GM19193 (cell line): ENCODE results near the gene NAALADL1.

Experiments used
- POLR2A ChIP-seq: IDR thresholded peaks from 4 replicates; pipeline ENCODE4 v1.6.1; 2011; ENCODE audit not compliant: insufficient read depth, insufficient read length; ENCODE audit errors: extremely low read depth

NAALADL1 gene, protein sequence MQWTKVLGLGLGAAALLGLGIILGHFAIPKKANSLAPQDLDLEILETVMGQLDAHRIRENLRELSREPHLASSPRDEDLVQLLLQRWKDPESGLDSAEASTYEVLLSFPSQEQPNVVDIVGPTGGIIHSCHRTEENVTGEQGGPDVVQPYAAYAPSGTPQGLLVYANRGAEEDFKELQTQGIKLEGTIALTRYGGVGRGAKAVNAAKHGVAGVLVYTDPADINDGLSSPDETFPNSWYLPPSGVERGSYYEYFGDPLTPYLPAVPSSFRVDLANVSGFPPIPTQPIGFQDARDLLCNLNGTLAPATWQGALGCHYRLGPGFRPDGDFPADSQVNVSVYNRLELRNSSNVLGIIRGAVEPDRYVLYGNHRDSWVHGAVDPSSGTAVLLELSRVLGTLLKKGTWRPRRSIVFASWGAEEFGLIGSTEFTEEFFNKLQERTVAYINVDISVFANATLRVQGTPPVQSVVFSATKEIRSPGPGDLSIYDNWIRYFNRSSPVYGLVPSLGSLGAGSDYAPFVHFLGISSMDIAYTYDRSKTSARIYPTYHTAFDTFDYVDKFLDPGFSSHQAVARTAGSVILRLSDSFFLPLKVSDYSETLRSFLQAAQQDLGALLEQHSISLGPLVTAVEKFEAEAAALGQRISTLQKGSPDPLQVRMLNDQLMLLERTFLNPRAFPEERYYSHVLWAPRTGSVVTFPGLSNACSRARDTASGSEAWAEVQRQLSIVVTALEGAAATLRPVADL

DNA sequence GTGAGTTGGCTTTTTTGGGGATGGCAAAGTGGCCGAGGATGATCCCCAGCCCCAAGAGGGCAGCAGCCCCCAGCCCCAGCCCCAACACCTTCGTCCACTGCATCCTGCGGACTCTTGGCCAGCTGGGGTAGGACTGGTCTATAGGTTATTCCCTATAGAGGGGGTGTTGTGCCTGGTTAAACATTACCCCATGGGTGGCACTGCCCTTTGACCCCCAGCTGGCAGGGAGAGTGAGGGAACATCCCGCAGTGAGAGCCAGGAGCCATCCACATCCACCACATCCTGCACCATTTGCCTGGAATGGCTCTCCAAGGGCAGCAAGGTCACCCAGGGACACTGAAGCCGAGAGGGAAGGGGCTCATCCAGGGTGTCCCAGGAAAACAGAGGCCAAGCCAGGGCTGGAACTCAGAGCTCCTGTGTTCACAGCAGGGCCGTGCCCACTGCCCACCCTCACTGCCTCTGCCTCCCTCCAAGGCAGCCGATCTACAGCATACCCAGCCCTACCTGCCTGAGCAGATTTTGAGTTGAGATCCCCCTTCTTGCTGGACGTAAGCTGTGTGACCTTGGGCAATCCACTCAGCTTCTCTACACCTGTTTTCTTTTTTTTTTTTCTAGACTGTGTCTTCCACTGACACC is at the start of gene NAALADL1:
NAALADL1 (minus strand) TSS at position 135 of the 636 bp plus-strand sequence; CDS start at position 103, 32 bp downstream.
- TF ChIP-seq POLR2A: no peak

DNA sequence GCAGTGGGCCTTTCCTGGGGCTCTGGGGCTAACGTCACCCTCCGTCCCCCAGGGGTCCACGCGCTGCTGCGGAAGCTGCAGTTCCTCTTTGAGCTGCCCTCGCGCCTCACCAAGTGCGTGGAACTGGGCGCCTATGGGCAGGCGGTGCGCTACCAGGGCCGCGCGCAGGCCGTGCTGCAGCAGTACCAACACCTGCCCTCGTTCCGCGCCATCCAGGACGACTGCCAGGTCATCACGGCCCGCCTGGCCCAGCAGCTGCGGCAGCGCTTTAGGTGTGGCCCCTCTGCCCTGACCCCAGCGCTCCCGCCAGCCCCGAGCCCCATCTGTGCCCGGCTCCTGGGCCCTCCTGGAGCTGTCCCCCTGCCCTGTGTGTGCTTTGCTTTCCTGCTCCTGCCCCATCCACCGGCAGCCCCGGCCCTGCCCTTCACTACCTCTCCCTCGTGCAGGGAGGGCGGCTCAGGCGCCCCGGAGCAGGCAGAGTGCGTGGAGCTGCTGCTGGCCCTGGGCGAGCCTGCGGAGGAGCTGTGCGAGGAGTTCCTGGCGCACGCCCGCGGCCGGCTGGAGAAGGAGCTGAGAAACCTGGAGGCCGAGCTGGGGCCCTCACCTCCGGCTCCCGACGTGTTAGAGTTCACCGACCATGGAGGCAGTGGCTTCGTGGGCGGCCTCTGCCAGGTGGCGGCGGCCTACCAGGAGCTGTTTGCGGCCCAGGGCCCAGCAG is 49.6 kb upstream of the NAALADL1 start:
- TF ChIP-seq POLR2A: no peak

DNA sequence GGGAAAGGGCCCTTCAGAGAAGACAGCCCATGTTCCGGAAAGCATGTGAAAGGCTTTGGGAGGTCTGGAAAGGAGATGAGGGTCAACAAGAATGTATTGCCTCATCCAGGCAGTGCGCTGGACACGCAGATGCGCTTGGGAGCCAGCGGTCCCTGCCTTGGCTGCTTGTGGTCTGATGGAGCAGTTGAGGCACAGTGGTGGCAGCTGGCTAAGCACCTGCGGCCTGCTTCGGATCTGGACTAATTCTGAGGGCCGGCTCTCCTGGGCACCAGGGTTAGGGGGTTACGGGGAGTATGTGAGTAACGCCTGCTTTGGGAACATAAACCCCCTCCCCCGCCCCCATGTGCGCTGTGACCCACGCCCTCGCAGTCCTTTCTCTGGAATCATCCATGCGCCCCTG is 48.7 kb upstream of the NAALADL1 start:
- no peak for TF ChIP-seq POLR2A

DNA sequence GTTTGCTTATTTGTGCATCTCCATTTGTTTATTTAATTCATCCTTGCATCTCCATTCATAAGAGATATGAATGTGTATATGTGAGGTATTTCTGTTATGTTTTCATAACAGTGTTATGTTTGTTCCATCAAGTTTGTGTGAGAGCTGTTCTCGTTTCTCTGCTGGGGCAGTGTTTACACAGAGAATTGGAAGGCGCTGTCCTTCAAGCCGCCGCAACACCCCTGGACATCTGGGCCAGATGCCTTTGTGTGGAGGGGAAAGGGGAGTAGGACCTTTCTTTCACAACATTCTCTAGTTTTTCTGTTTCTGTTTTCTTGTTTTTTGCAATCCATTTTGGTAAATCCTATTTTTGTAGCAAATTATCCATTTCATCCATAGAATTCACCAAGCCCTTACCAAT is 46.3 kb upstream of the NAALADL1 start:
- no peak for TF ChIP-seq POLR2A

DNA sequence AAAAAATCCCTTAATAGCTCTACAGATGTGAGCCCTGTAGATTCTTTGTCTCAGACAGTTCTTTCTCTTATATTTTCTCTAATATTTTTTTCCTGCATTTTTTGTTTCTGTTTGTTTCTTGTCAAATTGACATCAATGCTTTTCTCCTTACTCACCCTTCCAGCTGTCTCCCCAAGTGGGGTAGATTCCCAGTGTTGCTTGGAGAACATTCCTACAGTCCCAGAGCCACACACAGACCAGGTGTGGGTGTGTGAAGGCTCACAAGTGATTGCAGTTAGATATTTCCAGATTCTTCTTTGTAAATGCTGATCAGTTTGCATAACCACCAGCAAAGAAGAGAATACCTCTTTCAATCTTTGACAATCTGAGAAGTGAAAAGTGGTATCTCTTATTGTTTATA is 45.1 kb upstream of the NAALADL1 start:
- TF ChIP-seq POLR2A: no peak

DNA sequence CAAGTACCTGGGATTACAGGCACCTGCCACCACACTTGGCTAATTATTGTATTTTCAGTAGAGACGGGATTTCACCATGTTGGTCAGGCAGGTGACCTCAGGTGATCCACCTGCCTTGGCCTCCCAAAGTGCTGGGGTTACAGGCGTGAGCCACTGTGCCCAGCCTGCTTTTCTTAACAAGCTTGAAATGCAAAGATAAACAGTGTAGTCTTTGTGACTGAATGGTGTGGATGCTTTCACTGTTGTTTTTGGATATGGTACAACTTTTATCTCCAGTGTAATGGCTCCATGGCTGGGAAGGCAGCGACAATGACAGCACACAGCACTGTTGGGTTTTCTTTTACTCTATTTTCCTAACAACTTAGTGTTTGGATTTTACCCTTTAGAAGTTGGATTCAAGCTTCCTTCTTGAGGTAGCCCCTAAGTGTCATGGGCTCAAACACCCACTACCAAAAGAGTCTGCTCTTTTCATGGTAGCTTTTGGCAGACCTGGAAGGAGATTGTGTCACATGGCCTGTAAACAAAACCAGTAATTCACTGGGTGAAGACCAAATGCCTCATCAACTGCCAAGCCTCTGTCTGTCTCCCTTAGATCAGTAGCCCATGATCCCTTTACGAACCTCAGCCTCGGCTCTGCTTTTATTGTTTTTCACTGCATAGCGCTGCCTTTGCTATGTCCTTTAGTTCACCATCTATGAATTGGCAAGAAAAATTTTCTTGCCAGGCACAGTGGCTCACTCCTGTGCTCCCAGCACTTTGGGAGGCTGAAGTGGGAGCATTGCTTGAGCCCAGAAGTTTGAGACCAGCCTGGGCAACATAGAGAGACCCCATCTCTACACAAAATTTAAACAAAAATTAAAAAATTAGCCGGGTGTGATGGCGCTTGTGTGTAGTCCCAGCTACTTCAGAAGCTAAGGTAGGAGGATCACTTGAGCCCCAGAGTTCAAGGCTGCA is 44.1 kb upstream of the NAALADL1 start:
- TF ChIP-seq POLR2A: no peak

DNA sequence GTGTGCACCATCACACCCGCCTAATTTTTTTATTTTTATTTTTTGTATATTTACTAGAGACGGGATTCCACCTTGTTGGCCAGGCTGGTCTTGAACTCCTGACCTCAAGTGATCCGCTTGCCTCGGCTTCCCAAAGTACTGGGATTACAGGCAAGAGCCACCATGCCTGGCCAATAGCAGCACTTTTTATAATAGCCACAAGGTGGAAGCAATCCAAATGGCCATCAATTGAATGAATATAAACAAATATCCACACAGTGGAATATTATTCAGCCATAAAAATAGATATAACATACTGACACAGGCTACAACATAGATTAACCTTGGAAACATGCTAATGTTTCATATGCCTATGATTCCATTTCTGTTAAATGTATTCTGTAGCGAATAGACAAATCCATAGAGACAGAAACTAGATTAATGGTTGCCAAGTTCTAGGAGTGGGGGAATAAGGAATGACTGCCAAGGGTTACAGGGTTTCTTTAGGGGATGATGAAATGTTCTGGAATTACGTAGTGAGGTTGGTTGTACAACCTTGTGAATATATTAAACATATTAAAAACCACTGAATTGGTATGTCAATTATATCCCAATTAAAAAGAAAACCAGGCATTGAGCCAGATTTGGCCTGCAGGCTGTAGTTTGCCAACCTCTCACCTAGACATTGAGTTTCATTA is 42.5 kb upstream of the NAALADL1 start:
- no peak for TF ChIP-seq POLR2A

DNA sequence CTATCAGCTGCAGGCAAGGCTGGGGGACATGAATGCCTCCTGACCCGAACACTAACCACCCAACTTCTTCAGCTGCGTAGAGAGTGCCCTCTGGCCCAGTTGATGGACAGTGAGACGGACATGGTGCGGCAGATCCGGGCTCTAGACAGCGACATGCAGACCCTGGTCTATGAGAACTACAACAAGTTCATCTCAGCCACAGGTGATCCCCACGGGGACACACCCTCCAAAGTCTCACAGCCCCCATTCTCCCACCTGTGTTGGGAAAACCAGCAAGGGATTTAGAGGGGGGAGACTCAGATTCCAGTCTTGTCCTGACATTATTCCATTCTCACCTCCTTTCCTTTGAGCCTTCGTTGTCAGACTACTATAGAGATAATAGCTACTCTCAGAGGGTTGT is 38.6 kb upstream of the NAALADL1 start:
- no peak for TF ChIP-seq POLR2A

DNA sequence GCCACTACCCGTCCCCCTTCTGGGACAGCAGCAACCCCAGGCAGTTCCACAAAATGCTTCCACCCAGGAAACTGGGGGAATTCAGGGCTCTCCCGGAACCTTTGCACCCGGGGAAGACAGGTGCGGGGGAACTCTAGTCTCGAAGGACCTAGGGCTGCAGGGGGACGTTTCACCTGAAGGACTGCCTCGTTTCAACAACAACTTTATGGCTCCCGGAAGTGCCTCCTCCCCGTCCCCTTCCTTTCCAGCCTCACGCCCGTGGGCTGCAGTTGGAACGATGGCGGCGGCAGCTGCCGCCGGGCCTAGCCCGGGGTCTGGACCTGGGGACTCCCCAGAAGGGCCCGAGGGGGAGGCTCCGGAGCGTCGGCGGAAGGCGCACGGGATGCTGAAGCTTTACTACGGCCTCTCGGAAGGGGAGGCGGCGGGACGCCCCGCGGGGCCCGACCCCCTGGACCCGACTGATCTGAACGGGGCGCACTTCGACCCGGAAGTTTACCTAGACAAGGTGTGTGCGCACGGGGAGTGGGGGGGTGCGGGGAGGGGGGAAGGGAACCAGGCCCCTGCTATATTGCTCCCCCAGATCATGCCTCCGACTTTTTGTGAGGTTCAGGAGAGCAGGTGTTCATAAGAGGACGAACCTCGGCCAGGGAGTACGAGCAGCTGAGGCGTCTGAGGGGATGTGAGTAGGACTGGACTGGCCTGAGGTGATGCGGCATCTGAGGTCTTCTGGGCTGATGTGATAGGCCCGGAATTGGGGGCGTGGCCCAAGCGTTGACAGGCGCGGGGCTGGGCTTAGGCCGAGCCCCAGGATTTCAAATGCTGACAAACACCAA is 37.8 kb upstream of the NAALADL1 start, which contains the start of gene VPS51:
VPS51 (plus strand) TSS at position 241 of the 833 bp plus-strand sequence; CDS start at position 278, 37 bp downstream.
- peak; percentile 88 for TF ChIP-seq POLR2A

DNA sequence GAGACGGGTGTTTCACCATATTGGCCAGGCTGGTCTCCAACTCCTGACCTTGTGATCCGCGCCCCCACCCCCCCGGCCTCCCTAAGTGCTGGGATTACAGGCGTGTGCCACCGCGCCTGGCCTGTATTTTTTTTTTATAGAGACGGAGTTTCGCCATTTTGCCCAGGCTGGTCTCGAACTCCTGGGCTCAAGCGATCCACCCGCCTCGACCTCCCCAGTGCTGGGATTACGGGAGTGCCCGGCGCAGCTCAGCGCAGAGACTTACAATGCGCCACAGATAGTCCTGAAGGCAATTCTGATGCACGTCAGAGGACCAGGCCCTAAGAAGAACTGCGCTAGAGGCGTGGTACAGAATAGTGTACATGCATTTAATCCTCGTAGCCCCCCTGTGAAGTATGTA is 37.1 kb upstream of the NAALADL1 start:
- no peak for TF ChIP-seq POLR2A

DNA sequence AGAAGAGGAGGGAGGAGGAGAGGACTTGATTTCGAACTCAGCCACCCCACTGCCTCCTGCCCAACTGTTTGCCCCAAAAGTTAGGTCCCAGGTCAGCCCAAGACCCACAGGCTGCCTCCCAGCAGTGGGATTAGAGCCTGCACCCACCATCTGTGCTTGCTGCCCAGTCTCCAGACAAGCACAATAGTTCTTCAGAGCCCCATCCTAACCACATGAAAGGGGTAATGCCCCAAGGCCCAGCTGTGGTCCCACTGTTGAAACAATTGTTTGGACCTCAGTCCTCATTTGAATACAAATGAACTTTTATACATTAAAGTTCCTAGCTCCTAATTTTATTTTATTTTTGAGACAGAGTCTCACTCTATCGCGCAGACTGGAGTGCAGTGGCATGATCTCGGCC is 32.3 kb upstream of the NAALADL1 start:
- no peak for TF ChIP-seq POLR2A

DNA sequence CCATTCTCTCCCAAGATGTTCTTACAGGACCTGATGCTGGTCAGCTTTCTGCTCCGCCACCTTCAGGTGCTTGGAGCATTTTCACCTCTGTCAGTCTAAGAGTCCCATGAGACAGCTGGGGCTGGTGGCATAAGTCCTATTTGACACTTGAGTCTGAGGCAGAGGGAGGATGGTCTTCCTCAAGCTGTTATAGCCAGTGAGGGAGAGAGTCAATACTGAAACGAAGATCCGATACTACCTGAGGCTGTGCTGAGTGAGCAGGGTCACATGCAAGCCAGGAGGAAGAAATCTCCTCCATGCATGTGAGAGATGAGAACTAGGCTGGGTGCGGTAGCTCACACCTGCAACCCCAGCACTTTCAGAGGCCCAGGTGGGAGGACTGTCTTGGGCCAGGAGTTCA is 31.3 kb upstream of the NAALADL1 start:
- no peak for TF ChIP-seq POLR2A

DNA sequence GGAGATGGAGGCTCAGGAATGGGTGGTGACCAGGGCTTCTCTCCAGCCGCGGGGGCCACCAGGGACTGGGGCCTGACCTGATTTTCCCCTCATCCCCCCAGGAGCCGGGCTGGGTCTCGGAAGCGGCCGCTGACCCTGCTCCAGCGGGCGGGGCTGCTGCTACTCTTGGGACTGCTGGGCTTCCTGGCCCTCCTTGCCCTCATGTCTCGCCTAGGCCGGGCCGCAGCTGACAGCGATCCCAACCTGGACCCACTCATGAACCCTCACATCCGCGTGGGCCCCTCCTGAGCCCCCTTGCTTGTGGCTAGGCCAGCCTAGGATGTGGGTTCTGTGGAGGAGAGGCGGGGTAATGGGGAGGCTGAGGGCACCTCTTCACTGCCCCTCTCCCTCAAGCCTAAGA is 29.5 kb upstream of the NAALADL1 start:
- no peak for TF ChIP-seq POLR2A

DNA sequence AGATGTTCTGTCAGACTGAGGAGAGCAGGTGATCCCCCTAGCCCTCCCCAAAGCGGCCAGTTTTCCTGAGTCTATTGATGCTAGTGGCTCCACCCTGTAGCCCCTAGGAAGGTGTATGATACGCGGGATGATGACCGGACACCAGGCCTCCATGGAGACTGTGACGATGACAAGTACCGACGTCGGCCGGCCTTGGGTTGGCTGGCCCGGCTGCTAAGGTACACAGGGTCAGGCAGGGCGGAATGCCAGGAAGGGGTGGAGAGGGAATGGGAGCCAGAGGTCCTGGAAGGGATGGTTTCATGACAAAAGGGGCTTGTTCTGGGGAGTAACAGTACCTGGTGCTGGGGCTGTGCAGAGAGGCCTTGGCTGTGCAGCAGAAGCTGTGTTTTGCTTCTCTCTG is 28.9 kb upstream of the NAALADL1 start:
- no peak for TF ChIP-seq POLR2A
